HG03520 (cell line): ENCODE results near the gene ABR.

Experiments used
- ATAC-seq: cut with Tn5 transposase; IDR thresholded peaks from one replicate; pipeline ENCODE4 v1.9.1; 2021; ENCODE audit warnings: mild to moderate bottlenecking, moderate library complexity; ENCODE audit not compliant: unreplicated experiment

ABR gene

DNA sequence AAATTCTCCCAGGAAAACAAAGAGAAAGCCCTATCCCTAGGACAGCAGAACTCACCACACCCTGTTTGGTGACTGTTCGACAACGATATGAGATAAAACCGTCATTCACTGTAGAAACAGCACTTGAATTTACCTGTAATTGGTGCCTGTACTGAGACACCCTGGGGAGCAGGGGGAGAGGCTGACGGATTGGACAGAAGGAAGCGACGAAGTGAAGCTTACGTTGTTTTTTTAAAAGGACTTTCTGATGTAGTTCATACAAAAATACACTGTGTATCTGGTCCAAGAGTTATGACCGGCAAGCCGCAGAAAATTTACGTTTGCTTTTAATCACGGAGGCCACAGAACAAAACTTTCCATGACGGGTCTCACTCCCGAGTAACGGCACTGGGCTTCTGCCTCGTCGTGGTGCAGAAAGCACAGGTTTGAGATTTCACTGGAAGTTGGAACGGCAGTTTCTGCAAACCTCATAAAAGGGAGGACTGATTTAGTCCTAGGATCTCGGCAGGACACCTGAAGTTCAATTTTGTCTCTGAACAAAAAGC, 209.9 kb downstream of the ABR start:
- no peak for ATAC-seq

DNA sequence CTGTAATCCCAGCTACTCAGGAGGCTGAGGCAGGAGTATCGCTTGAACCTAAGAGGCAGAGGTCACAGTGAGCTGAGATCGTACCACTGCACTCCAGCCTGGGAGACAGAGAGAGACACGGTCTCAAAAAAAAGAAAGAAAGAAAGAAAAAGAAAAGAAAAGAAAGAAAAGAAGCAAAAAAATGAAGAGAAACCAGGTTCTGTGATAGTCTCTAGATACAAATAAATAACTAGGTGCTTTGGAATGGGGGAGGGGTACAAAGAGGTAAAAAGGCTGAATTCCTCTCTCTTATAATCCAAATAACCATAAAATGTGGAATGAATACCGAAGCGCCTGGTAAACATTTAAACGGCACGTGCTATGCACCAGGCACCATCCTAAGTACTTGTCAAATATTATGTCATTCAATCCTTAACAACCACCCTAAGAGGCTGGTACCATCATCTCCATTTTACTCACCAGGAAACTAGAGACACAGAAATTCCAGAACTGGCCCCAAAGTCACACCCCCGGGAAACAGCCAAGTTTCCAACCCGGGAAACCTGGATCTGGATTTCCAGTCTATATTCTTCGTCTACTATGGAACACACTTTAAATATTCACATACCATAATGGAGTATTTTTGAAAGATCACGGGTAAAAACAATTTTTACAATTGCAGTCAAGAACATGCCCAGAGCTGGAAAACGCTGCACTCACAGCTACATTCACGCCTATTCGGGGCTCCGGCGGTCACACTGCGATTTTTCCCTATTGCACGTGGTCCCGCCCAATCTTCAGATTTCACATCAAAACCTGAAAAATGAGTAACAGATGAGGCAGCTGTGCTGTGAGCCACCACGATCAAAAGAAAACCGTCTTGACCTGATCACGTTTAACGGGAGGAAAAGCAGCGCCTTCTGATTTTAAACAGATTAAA, 210.7 kb downstream of the ABR start:
- no peak for ATAC-seq

DNA sequence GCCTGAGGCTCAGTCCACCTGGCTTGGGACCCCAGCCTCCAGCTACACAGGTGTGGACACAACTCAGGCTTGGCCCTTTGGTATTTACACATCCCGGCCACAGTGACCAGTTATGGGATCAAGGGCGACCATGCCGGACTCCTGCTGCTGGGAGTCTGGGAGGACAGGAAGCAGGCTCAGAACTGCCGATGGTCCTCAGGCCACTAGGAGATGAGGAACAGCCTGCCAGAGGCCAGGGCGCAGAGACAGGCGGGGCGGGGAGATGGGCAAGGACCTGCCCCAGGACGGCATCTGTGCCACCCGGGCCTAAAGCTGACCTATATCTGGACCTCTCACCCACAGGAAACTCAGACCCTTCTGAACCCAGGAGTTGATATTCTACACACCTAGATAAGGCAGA, 212.7 kb downstream of the ABR start:
- no peak for ATAC-seq

DNA sequence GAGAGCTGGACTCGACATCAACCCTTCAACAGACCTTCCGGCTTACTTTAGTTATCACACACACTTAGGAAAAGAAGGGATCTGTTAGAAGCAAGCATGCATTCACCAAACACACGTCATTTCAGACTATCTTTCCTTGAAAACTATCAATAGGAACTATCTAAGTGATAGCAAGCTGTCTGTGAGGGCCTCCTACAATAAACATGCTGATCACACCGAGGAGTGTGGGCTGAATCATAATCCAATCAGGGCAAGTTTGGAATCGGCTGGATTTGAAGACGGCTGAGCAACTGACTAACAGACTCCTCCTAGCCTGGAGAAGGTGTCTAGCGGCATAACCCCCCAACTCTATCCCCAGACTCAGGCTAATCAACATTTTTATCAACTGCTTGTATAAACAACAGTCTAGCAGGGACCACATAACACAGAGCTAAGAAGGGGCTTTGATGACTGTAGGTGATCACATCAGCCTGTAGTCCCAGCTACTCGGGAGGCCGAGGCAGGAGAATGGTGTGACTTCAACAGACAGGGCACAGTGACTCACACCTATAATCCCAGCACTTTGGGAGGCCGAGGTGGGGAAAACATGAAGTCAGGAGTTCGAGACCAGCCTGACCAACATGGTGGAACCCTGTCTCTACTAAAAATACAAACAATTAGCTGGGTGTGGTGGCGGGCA, 214.3 kb downstream of the ABR start:
- ATAC-seq, result no peak

- ATAC-seq, result no peak
Observed at GRCh38 chr17:964876-965275, 214.9 kb downstream of the ABR start.

DNA sequence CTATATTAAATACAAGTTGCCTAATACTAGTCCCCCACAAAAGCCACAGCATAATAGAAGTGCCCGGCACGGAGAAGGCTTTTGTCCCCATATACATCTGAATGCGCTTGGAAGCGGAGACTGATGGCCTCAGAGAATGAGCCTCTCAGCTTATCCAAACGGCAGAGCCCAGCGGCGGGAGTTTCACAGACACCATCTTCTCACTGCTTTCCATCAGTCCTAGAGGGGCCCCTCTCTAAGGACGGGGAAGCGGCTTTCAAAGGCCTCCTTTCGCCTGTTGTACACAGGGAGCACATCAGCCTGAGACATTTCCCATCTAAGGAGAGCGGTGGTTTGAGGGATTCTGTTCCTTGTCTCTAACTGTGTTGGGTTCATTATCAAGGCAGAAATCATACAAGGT, 217.1 kb downstream of the ABR start:
- ATAC-seq, result no peak

- ATAC-seq, result no peak
Observed at GRCh38 chr17:962166-962565, 217.6 kb downstream of the ABR start.

GRCh38 chr17:958712-959451, 220.9 kb downstream of the ABR start:
- no peak for ATAC-seq

- no peak for ATAC-seq
Observed at GRCh38 chr17:957856-958421, 221.8 kb downstream of the ABR start.

- no peak for ATAC-seq
Observed at GRCh38 chr17:956905-957304, 222.9 kb downstream of the ABR start.

GRCh38 chr17:954431-955164, 225.2 kb downstream of the ABR start:
- no peak for ATAC-seq

GRCh38 chr17:953767-954166, 226.0 kb downstream of the ABR start:
- no peak for ATAC-seq
